IPS-NIHi11 (cell line): ENCODE results near the gene RPS6KA2.

ENCODE experiments used
- DNase-seq: peaks from one replicate; pipeline ENCODE4 v3.0.0; 2012; ENCODE audit warnings: mixed read lengths, low spot score

Gene RPS6KA2

DNA sequence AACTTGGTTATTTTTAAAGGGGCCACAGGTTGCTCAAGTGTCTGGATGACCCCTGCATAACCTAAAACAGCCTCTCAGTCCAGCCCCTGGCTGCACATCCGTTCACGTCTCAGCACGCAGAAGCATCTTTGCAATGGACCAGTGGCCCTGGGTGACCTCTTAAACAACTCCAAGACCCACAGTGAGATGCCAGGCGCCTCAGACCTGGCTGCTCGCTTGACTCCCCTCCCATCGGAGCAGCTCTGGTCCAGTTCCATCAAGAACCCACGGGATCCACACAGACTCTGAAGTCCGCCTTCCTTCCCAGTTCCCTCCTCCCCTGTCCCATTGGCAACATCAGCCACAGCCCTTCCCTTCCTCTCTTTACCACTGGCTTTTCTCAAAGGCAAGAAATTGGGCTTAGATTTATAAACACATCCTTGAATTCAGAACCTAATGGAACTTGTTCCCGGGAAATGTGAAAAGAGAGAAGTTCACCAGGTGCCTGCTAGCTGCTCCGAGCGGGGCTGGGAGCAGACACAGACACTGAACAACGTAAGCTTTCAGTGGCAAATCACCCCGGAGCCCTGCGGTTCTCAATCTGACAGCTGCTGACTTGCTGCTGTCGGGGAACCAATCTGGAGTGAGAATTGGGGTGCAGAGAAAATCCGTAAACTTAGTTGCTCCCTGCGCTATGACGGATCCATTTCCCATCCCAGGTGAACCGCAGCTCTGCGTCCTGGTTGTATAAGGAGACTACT is 204.7 kb downstream of the RPS6KA2 start:
- DNase-seq: no peak

DNA sequence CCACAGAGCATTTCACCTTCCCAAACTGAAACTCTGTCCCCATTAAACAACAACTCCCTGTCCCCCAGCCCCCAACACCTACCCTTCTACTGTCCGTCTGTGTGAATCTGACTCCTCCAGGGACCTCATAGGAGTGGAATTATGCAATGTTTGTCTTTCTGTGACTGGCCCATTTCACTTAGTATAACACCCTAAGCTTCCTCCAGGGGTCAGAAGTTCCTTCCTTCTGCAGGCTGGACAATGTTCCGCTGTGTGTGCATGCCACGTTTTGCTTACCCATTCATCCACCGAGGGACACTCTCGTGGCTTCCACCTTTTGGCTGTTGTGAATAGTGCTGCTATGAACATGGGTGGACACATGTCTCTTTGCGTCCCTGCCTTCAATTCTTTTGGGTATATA is 206.7 kb downstream of the RPS6KA2 start:
- DNase-seq: no peak

DNA sequence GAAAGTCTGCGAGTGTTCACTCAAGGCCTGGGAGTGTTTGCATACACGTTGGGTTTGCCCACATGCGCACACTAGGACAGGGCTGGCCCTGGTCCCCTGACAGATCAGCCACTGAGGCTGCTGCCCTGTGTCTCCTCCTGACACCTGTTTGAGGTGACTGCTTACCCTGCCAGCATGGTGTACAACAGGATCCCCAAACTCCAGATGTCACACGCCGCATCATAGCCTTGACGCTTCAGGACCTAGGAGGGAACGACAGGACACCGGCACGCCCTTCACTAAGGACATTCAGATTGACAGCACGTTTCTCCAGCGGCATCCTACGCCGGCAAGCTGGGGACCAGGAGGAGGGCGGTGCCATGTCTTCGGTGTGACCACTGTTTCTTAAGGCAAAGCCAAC is 207.3 kb downstream of the RPS6KA2 start:
- DNase-seq: no peak

DNA sequence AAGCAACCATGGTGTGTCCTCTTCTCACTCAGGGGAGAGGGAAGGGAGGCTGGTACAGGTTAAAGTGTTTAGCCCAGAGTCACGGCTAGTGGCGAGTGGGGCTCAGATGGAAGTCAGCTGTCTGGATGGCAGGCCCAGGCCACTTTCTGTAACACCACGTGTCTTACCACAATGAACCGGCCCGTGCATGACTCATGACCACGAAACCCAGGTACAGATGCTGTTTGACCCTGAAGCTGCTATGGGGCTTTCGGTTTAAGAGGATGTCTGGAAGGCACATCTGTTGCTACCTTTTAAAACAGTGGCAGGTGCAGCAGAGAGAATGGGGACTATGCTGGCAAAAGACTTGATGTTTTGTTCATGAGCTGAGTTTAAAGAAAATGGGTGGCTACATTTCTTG is 207.8 kb downstream of the RPS6KA2 start:
- no peak for DNase-seq

DNA sequence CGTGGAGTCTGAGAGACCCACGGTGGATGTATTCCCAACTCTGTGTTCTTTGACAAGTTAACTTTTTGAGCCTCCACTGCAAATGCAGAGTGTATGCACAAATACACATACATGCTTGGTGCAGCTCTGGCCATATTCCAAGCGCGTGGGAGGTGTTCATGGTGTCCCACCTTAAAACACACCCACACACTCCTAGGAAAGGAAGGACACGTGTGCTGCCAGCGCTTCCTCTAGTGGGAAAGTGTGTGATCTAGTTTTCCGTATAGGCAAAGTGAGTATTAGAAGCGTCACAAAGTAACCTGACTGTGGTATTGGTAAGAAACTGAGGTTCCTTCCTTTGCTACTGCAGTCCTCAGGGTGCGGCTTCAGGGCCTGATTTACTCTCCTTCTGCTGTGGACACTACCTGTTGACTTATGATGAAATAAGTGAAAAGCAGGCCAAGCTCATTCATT is 208.3 kb downstream of the RPS6KA2 start:
- no peak for DNase-seq

DNA sequence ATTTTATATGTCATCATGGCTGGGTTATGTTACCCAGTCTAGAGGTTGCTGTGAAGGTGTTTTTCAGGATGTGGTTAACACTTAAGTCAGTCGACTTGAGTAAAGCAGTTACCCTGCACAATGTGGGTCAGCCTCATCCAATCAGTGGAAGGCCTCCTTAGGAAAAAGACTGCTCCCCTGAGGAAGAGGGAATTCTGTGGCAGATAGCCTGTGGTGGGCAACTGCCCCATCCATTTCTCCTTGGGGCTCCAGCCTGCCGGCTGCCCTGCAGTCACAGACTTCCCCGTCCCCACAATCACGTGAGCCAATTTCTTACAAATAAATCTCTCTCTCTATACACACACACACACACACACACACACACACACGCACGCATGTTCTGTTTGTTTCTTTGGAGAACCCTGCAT is 209.8 kb downstream of the RPS6KA2 start:
- no peak for DNase-seq

DNA sequence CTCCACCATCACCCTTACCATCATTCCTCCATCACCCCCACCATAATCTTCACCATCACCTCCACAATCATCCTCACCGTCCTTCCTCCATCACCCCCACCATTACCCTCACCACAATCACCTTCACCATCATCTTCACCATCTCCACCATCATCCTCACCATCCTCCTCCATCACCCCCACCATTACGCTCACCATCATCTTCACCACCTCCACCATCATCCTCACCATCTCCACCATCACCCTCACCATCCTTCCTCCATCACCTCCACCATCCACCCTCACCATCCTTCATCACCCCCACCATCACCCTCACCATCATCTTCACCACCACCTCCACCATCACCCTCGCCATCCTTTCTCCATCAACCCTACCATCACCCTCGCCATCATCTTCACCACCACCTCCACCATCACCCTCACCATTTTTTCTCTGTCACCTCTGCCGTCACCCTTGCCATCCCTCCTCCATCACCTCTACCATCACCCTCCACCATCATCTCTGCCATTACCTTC is 211.2 kb downstream of the RPS6KA2 start:
- no peak for DNase-seq

DNA sequence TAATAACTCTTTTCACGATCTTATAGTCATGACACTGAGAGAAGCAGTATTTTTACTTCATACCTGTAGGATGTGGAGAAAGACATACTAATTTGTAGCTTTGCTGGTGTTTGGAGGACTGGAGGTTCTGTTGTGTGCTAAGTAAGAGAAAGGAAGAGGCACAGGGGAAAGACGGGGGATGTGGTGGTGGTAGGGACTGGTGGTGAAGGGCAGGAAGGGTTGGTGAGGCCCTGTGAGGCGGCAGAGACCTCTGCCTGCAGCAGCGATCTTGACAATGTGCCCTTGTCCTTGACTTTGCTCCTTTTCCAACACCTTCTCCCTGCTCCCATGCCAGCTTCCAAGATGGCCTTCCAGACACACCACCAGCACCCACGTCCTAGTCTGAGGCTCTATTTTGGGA is 211.7 kb downstream of the RPS6KA2 start:
- DNase-seq: no peak

DNA sequence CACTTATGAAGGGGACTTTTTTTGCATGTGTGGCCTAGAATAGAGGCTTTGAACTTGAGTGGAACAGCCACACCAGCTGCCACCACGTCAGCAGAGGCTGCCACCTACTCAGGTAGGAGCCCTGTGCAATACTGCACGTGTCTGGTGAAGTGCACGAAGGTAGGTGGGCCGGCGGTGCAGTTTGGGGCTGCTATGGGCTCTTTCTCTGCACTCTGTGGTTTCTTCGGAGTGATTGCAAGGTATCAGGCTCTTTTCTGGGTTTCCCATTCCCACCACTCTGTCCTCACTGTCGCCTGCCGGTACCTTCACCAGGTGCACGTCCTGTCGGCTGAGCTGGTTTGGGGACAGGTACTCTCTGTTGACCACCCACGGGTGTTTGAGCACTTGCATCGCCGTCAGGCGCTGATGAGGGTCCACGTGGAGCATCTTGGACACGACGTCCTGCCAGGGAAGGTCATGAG is 213.5 kb downstream of the RPS6KA2 start:
- DNase-seq: no peak

DNA sequence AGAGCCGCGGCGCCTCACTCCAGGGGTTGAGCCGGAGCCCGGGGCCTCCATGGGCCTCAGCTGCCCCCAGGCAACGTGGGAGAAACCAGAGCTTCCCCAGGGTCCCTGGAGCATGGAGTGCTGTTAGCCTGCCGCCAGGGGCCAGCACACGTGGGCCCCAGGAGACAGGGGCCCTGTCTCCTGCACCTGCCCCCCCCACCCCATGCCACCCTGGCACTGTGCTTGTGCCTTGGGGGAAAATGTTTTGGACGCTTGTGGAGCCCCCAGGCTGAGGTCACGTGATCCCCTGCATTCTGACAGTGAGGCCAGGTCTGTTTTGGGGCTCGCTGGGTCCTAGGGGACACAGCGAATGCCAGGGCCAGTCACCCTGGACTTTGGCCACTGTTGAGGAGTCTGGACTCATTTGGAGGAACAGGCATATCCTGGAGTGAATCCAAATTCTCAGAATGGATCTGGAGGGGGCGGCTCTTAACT is 214.1 kb downstream of the RPS6KA2 start:
- DNase-seq: no peak

DNA sequence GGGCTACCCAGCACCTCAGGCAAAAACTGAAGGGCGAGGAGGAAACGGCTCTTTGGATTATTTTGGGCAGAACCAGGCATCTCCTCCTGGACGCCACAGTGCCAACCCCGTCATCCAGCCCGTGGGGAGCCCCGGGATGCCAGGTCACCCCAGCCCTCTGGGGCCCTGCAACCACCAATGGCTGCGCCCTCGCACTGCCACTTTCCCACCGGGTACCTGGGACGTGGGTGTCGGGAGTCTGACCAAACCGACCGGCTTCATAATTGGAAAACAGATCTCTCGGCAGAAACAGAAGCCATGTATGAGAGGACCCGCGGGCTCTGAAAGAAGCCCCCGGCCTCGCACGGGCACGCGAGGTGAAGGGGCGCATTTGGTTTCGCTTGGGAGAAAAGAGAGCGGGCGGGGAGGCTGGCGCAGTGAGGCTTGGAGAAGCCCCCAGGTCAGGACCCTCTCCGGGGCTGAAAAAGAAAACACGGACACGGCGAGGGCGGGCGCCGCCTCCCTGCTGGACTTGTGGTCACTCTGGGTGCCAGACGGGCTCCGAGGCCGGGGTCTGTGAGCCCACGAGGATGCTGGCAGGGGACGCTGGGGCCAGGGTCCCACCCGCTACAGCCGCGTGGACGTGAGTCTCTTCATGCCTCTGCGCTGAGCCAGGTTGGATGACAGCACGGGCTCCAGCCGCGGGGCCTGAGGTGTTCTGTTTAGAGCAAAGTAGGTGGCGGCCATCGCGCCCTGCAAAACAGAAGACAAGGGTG is 214.7 kb downstream of the RPS6KA2 start:
- DNase-seq: no peak

DNA sequence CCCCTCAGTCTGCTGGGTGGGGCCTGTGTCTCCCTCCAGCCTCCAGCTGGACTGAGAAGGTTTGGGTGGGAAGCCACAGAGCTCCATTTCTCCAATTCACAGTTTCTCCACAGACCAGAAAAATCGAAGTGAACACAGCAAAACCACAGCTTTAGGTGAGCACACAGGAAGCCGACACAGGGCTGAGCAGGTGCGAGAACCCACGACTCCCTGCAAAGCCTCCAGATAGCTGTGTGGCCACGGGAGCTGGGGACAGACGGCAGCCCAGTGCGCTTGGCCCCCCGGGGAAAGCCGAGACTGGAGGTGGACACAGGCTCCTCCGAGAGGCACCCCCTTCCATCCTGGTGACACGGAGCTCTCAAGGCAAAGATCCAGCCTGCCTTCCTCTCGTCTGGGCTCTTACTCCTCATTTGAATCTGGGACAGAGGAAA is 215.3 kb downstream of the RPS6KA2 start:
- DNase-seq: no peak

DNA sequence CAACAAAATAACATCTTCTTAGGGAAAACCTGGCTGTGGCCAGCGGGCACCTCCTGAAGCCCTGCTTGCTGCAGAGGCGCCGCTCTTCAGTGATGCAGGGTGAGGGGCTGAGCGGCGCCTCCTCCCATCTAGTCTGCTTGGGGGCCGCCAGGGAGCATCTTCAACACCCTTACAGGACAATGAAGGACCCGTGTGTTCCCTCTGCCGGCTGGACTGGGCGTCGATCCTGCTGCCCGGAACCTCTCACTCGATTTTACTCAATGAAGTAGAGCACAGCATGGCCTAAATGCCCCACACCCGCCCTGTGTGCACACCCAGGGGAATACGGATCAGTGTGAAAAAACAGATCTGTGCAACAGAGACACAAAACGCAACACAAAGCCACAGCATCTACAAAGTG is 215.8 kb downstream of the RPS6KA2 start:
- no peak for DNase-seq

DNA sequence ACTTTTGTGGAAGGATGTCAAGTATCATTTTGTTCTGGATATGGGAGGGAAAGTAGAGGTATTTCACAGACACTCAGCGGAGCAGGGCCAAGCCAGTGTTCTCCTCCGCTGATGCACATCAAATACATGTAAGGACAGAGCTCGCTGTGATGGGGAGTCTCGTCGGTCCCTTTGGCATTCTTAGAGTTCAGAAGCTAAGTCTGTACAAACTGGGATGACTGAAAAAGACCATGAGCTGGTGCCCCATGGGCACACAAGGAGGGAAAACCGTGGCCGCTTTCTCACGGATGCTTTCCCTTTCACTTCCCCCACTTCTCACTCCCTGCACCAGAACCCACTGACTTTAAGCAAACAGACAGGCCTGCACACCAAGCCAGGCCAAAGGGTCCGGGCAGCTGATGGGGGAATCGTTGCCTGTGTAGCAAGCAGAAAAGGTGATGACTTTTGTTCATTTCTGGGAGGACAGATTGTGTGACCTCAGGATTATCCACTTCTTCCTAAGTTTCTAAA is 216.6 kb downstream of the RPS6KA2 start:
- no peak for DNase-seq

DNA sequence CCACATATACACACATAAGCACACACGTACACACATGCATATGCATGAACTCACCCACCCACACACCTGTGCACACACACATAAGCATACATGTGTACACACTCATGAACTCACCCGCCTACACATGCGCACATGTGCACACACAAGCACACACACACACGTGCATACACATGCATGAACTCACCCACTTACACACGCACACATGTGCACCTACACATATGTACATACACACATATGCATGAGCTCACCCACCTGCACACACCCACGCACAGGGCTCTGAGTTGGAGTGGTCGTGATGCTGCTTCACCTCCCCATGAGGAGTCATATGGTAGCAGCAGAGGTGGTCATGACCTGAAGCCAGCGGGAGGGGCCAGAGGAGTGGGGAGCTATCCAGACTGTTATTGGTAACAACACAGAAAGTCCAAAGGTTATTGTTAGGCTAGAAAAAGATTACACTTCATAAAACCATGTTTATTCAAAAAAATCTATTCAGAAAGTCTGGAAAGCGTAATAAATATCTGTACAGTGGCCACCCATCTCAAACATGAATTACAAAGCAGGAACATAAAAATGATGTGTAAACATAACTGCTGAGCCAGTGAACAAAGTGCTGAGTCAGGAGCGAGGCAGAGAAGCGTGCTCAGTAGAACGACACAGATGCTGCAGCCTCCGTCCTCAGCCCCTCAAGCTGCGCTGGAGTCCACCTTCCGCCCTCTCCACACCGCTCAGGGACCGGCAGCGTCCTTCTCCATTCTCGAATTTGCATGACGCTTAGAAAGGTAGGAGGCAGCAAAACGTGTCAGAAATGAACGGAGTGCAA is 217.9 kb downstream of the RPS6KA2 start:
- no peak for DNase-seq

DNA sequence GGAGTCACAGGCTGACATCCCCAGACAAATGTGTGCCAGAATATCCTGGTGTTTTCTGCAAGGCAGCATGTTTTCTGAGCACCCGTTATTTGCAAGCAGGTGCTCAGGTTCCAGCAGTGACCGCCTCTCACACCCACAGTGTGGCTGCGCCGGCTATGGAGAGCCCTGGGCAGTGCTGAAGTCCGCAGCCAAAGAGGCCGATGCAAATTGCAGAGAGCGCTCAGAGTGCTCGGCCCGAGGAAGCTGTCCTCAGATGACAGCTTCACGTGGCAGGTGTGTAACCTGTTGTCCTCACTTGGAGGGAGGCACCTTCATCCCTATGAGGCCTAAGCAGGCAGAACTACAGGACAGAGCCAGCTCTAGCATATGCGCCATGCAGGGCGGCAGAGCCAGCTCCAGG is 220.9 kb downstream of the RPS6KA2 start:
- no peak for DNase-seq

DNA sequence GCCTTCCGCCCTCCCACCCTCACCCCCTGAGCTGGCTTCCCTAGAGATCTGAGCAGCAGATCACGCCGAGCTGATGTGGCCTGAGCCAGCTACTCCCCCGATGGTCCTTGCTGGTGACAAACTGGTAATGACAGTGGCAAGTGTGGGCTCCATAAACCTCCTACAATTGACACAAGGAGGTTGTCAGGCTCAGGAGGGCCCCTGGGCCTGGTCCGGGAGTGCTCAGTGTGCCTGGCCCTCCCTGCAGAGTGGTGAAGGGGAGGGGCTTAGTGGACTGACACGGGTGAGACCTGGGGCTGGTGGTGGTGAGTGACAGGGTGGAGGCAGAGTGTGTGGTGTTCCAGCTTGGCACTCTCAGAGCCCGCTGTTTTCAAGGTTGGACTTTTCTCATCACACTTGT is 221.7 kb downstream of the RPS6KA2 start:
- DNase-seq: no peak

DNA sequence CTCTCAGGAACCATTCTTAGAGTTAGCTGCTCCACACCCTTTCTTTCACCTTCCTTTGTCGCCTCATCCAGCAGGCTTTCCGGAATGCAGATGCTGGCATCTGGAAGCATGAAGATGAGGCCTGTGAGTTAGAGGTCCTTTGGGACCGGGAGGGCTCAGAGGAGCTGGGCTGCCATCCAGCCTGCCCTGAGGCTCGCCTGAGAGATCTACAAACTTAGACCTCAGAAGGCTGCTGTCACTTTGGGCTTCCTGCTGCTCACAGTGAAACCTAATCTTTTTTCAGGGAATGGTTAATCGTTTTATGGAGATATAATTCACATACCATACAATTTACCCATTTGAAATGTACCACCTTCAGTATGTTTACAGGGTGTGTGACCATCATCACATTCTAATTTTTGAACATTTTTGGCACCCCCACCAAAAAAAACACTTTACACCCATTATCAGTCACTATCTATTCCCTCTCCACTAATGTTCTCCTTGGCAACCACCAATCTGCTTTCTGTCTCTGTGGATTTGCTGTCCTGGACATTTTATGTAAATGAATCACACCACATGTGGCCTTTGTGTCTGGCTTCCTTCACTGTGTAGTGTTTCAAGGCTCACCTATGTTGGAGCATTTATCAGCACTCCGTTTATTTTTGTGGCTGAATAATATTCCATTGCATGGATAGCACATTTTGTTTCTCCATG is 224.3 kb downstream of the RPS6KA2 start:
- no peak for DNase-seq

DNA sequence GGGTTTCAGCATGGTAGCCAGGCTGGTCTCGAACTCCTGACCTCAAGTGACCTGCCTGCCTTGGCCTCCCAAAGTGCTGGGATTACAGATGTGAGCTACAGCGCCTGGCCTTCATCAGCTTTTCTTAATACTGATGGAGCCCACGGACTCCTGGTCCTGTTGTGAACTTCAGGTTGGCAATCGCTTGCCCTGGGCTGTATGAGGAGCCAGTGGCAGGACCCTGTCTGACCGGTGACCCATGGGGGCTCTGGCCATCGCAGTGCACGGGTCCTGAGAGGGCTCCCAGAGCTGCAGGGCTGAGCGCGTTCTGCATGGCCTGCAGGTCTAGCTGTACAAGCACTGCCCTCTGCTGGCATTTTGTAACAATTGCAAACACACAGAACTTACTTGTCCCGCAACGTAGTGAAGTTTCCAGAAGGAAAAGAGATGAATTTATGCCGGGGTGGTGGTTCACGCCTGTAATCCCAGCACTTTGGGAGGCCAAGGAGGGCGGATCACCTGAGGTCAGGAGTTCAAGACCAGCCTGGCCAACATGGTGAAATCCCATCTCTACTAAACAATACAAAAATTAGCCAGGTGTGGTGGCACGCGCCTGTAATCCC is 226.3 kb downstream of the RPS6KA2 start:
- peak; percentile 82 for DNase-seq

DNA sequence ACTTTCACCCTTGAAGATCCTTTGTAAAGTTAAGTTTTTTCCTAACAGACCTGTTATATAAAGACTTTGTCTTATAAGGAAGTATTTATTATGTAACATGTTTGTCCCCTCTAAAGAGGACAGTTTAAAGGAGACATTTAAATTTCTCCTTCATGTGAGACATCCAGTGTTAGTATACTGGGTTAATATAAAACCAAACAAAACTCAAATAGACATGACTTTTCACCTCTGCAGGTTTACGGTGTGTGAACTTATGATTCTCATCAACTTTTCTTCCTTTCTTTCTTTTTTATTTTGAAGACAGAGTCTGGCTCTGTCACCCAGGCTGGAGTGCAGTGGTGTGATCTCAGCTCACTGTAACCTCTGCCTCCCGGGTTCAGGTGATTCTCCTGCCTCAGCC is 226.9 kb downstream of the RPS6KA2 start:
- DNase-seq: no peak

DNA sequence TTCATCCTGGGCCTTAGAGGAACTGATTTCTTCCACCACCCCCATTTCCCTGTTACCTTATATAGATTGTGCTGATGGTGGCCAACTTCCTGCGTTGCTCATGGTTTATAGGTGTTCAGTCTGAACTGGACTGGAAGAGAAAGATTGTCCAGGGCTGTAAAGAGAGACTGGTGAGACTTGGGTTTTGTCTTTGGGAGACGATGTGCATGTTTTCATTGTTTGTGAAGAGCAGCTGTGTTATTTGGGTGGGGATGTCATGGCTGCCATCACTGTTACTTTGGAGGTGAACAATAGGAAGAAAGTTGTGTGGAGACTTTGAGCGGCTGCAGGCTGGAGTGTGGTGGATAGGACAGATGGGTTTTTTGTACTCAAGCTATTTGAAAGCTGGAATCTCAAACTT is 228.7 kb downstream of the RPS6KA2 start:
- DNase-seq: no peak
